MG63 (cell line): Measurements from ENCODE around the gene CHD1. TPM values are rescaled to one million over a fixed set of nuclear protein-coding genes. Genes with fewer than 3 reads are reported as not detected.

Experiments
- DNase-seq: peaks from one replicate; pipeline ENCODE4 v3.0.0-alpha.2; 2020
- H3K27me3 ChIP-seq: fragments of 250-450 bp; sonication (Bioruptor Pico); 2 replicates; pipeline ENCODE4 v1.5.1; 2020; ENCODE audit warnings: mild to moderate bottlenecking, moderate library complexity
- H3K36me3 ChIP-seq: fragments of 250-450 bp; sonication (Bioruptor Pico); 2 replicates; pipeline ENCODE4 v1.5.1; 2020; ENCODE audit warnings: mild to moderate bottlenecking, moderate library complexity
- H3K4me3 ChIP-seq: fragments of 250-450 bp; sonication (Bioruptor Pico); 2 replicates; pipeline ENCODE4 v1.5.1; 2020; ENCODE audit warnings: mild to moderate bottlenecking, moderate library complexity
- H3K9me3 ChIP-seq: fragments of 250-450 bp; sonication (Bioruptor Pico); 2 replicates; pipeline ENCODE4 v1.5.1; 2020; ENCODE audit warnings: mild to moderate bottlenecking, moderate library complexity
- total RNA-seq: library from RNA; depleted of rRNA; stranded (reverse); fragments of >200 nt; shearing (Covaris generic); gene quantifications from 2 replicates; pipeline ENCODE4 v1.2.3, GENCODE V29; 2014; ENCODE audit warnings: low replicate concordance

The CHD1 gene
- total RNA-seq, 1 experiment from 2014 or later: 27.0 TPM

DNA sequence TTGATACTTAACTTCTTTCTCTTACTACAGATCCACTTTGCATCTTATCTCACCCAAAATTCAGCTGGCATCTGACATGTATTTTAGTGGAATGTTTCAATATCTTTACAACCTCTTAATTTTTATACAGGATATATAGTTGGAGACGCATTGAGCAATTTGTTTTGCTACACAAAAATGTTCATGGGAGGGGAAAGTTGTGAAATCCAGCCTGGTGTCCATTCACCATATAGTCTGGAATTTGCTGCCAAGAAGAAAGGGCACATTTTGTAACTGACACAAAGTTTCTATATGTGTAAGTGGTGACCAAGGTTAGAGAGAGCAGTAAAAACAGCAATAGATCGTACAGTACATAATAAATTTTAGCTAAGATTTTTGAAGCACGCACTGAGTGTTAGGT lies 14.0 kb upstream of the CHD1 start:
- Histone ChIP-seq H3K9me3 (no peaks in the 10 kb centered on the region), H3K27me3 (no peaks in the 10 kb centered on the region), H3K36me3 (no peaks in the 10 kb centered on the region), H3K4me3 (no peak overlapping the region)
- DNase-seq: no peak

DNA sequence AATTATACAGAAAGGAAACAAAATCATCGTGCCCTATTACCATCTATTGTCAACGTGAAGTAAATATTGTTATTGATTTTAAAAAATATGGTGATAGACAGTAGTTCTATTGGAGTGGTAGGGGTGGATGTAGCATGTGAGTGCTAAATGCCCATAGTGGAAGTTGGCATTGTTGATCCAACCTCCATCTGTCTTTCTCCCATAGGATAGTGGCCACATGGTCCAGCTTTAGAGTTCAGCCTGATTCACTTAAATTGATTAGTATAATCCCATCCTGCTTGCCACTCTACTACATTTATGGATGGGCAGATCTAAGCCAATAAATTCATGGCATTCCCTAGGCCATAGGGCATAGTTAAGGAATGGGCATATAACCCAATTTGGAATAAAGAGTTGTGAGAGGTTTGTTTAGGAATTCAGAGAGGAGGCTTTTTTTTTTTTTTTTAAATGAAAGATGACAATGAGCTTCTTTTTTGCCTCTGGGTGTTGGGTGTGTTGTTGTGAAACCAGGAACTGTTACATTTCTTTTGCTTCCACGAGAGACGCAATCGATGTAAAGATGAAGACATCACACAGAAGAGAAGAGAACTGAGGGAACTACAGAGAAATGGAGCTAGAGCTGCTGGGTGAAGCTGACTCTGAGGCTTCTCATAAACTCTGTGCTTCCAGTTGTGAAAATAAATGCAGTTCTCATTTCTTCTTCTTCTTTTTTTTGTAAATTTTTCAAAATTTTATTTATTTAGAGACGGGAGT lies 12.5 kb upstream of the CHD1 start:
- Histone ChIP-seq H3K36me3 (no peaks in the 10 kb centered on the region), H3K4me3 (no peak overlapping the region)
- DNase-seq: no peak

DNA sequence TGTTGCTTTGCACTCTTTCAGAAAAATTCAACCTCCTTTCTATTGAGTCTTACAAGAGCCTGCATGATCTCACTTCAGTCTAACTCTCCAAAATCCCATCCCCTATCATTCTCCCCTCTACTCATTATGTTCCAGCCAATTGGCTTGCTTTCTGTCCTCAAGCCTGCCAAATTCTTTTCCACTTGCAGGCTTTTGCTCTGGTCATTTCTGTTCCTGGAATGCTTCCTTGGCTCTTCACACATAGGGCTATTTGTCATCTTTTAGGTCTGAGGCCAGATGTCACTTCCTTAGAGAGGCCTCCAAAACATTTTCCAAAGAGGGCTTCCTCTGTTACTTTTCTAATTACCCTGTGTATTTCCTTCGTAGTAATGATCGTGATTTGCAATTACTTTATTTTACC lies 11.8 kb upstream of the CHD1 start:
- H3K4me3 ChIP-seq: no peak overlapping the region
- no peaks in the 10 kb centered on the region for H3K27me3 ChIP-seq
- H3K9me3 ChIP-seq: no peaks in the 10 kb centered on the region
- peak; percentile 68 for DNase-seq
- no peaks in the 10 kb centered on the region for H3K36me3 ChIP-seq

More for the DNA sequence above, 12.5 kb upstream of the CHD1 start:
- no peaks in the 10 kb centered on the region for H3K9me3 ChIP-seq
- no peaks in the 10 kb centered on the region for H3K27me3 ChIP-seq

DNA sequence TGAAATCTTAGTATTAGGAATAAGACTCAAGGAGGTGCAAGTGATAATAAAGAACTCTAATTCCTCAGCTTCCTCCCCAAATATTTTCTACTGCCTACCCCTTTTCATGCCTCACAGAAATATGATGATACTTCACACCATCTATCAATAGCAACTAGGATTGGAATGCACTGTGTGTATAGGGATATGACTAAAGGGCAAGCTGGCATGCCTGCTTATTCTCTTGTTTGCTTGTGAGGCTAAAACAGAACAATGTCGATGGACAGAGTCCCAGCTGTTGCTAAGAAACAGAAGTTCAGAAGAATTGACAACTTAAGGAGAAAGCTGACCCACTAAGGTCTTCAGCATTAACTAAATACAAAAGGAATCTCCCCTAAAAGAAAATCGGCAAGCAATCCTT lies 9.7 kb upstream of the CHD1 start:
- peak; percentile 80 for DNase-seq
- no peak overlapping the region for H3K4me3 ChIP-seq
- no peaks in the 10 kb centered on the region for H3K9me3 ChIP-seq
- H3K36me3 ChIP-seq: no peaks in the 10 kb centered on the region
- H3K27me3 ChIP-seq: no peaks in the 10 kb centered on the region

GRCh38 chr5:98936948-98937715 lies 8.3 kb upstream of the CHD1 start:
- Histone ChIP-seq H3K27me3 (no peaks in the 10 kb centered on the region), H3K4me3 (no peak overlapping the region), H3K9me3 (no peaks in the 10 kb centered on the region), H3K36me3 (no peaks in the 10 kb centered on the region)
- DNase-seq: no peak

DNA sequence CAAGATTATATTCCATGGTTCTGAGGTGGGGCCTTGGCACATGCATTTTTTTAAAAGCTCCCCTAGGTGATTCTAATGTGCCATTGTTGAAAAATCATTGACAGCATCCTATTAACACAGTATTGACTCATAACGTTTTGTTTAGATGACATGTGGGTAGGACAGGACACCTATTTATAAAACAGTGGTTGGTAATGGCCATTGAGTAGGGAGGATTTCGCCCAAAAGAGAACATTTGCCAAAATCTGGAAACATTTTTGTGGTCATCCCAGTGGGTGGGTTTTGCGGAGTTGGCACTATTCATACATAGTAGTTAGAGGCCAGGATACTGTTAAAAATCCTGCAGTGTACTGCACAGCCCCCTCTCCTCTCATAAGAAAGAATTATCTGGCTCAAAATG lies 6.4 kb upstream of the CHD1 start:
- H3K4me3 ChIP-seq: no peak overlapping the region
- peaks cover 8% of the 10 kb centered on the region for H3K36me3 ChIP-seq
- DNase-seq: peak; percentile 63
- no peaks in the 10 kb centered on the region for H3K9me3 ChIP-seq
- no peaks in the 10 kb centered on the region for H3K27me3 ChIP-seq

DNA sequence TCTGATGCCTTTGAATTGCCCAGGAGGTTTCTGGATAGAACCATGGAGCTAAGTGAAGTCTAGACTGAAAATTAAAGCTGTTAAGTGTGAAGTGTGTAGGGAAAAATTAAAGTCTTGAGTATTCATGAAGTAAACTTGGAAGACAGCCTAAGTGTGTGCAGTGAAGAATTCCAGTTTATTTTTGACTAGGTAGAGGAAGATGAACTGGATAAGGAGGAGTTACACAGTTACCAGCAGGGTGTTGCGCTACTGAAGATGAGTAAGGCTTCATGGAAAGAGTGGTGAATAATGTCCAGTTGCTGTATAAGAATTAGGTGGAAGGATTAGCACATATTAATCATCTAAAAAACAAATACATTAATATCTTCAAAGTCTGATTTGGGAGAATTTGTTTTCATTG lies 5.7 kb upstream of the CHD1 start:
- Histone ChIP-seq H3K36me3 (peaks cover 9% of the 10 kb centered on the region), H3K9me3 (no peaks in the 10 kb centered on the region), H3K4me3 (no peak overlapping the region), H3K27me3 (no peaks in the 10 kb centered on the region)
- DNase-seq: peak; percentile 20

- no peaks in the 10 kb centered on the region for H3K27me3 ChIP-seq
- H3K9me3 ChIP-seq: no peaks in the 10 kb centered on the region
- no peak for DNase-seq
- peaks cover 12% of the 10 kb centered on the region for H3K36me3 ChIP-seq
- no peak overlapping the region for H3K4me3 ChIP-seq
Observed at GRCh38 chr5:98933445-98934072, 4.8 kb upstream of the CHD1 start.

DNA sequence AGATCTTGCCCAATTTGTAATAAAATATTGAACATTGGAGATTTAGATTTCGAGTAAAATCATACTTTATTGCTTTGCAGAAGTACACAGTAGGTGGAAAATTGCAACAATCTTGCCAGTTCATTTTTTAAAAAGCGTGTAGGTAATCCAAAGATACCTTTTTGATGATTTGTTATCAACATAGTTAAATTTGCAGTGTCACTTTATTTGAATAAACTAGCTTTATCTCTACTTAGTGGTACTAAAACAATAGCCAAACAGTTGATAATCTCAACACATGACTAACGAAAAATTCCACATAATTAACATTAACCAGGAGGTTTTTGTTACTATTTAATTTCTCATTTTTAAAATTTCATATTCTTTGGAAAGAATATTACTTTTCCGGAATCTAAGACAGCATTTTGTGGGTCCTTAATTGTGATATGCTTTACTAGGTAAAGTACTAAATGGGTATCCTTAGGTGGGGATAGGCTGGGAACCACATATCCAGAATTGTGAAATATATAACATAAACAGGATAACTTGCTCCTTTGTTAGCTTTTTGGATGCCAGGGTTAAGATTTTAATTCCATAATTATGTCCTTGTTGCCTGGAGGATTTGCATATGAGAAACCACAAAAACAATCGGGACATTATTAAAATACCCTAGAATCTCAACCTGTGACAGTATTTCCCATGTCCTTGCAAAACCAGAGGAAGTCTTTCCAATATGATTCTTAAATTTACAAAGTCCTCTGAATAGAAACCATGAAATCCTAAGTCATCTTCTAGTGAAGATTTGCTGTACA lies 2.4 kb upstream of the CHD1 start:
- Histone ChIP-seq H3K36me3 (peaks cover 16% of the 10 kb centered on the region), H3K27me3 (no peaks in the 10 kb centered on the region), H3K4me3 (no peak overlapping the region), H3K9me3 (no peaks in the 10 kb centered on the region)
- DNase-seq: no peak

GRCh38 chr5:98929710-98930298 lies 997 bp upstream of the CHD1 start:
- Histone ChIP-seq H3K9me3 (no peaks in the 10 kb centered on the region), H3K27me3 (no peaks in the 10 kb centered on the region), H3K4me3 (peak overlapping the region; percentile 99), H3K36me3 (peaks cover 29% of the 10 kb centered on the region)
- no peak for DNase-seq

DNA sequence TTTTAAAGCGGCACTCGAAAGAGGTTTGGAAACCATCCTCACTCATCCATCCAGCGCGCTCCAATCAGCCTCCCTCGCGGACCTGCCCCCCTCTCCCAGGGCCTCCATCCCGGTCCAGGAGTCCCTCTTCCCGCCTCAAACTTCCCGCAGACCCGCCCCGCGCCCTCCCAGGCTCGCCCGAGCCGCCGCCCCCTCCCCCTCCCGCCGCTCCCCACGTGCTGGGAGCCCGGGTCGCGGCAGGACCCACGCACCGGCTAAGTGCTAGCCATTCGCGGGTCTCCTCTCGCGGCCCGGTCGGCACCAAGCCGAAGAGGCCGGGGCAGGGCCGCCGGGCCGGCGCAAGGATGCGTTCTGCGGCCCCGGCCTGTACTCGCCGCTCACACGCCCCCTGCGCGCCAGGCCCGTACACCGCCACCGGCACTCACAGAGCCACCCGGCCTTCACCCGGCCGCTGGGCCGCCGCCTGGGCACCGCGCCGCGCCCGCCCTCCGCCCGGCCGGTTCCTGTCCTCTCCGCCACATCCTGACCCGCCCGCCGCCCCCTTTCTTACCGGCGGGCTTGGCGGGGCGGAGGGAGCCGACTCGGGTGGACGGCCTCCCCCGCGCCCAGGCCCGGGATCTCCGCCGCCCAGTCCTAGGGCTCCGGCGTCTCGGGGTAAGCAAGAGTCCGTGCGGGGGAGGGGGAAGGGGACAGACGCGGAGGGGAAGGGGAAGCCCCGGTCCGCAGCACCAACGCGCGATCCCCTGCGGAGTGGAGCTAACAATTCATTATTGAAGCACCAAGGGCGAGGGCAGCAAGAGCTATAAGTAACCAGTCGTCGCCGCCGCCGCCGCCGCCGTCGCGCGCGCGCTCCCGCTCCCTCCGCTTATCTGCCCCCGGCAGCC lies 576 bp downstream of the CHD1 start:
- Histone ChIP-seq H3K4me3 (peak overlapping the region; percentile 99), H3K36me3 (peaks cover 45% of the 10 kb centered on the region), H3K27me3 (no peaks in the 10 kb centered on the region), H3K9me3 (no peaks in the 10 kb centered on the region)
- DNase-seq: peak; percentile 86

DNA sequence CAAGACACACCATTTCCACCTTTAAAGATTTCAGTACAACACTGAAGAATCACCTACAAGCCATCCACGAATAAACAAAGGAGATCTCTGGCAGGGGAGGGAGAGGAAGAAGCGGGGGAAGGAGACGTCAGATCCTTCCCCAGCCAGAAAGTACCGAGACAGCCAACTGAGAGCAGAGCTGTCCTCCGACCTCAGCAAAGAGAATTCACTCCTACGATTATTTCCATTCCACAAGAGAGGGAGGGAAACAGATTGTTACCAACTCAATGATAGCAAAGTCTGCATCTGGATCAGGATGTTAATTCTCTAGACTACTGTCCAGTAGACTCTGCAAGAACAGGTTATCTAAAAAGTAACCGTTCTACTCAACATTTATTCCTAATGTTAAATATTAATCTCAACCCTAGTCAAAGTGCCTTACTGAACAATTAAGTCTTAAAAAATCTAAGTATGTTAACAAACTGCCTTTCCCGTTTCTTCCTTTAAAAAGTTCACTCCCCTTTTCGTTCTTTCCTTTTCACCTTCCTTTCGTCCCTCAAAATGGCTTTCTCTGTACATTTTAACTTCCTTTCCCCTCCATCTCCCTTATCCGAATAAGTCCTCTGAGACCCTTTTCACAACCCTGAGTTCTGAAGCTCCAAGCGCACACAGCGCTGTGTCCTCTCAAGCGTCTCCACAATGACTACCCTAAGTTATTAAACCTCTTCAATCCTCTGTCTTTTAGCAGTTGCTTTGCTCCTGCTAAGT lies 1.4 kb downstream of the CHD1 start:
- peak; percentile 66 for DNase-seq
- H3K27me3 ChIP-seq: no peaks in the 10 kb centered on the region

GRCh38 chr5:98923966-98924365 lies 4.8 kb downstream of the CHD1 start:
- Histone ChIP-seq H3K4me3 (no peak overlapping the region), H3K27me3 (no peaks in the 10 kb centered on the region), H3K9me3 (no peaks in the 10 kb centered on the region), H3K36me3 (peaks cover 76% of the 10 kb centered on the region)
- DNase-seq: no peak

More for the DNA sequence above, 1.4 kb downstream of the CHD1 start:
- H3K4me3 ChIP-seq: peak overlapping the region; percentile 99
- peaks cover 53% of the 10 kb centered on the region for H3K36me3 ChIP-seq
- no peaks in the 10 kb centered on the region for H3K9me3 ChIP-seq

DNA sequence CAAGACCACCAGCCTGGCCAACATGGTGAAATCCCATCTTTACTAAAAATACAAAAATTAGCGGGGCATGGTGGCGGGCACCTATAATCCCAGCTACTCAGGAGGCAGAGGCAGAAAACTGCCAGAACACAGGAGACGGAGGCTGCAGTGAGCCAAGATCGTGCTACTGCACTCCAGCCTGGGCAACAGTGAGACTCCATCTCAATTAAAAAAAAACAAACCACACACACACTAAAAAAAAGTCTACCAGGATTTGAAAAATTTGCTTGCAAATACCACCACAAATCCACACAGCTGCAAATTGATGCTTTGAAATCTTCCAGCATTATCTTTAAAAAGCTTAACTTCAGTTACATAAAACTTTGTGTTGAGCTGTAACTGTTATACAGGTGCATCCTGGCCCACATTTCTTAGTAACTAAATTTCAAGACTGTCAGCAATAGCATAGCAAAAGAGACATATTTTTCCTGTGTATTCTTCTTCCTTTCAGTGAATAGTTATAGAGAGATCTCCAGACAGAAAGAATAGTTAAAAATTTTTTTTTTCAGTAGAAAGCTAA lies 6.8 kb downstream of the CHD1 start:
- H3K27me3 ChIP-seq: no peaks in the 10 kb centered on the region
- peaks cover 89% of the 10 kb centered on the region for H3K36me3 ChIP-seq
- no peaks in the 10 kb centered on the region for H3K9me3 ChIP-seq
- H3K4me3 ChIP-seq: no peak overlapping the region
- DNase-seq: no peak

GRCh38 chr5:98917433-98917832 lies 11.4 kb downstream of the CHD1 start:
- DNase-seq: no peak
- Histone ChIP-seq H3K4me3 (no peak overlapping the region), H3K36me3 (peaks cover 81% of the 10 kb centered on the region), H3K9me3 (no peaks in the 10 kb centered on the region), H3K27me3 (no peaks in the 10 kb centered on the region)
